PC-9 (cell line): ENCODE measurements around the gene PCDHGA12. TPM values are rescaled to one million over a fixed set of nuclear protein-coding genes. Genes with fewer than 3 reads are reported as not detected.
"Not testable (repeated sequence)": the region's sequence is repeated elsewhere in the genome, so short reads cannot be mapped to it uniquely, and the experiment has no call there.

Experiments
- BruUV-seq: library from RNA; stranded (reverse); fragments of 400-500 nt; replicated peaks from 2 replicates; lab custom pipeline; 2021; lab: Mats Ljungman, UMichigan
- CTCF ChIA-PET: fragments of 300-600 bp; sonication (Branson Sonifier 250); formaldehyde crosslinking; loops from one replicate; lab custom pipeline; 2022; ENCODE audit warnings: antibody characterized with exemption; lab: Charles Lee
- POLR2A ChIA-PET: fragments of 300-600 bp; sonication (Branson Sonifier 250); formaldehyde crosslinking; loops from one replicate; lab custom pipeline; 2022; ENCODE audit warnings: antibody characterized with exemption; ENCODE audit not compliant: unreplicated experiment; lab: Charles Lee
- DNase-seq, 2 experiments: peaks; one replicate each; pipeline versions ENCODE4 v3.0.0 to v3.0.0-alpha.2; 2015 to 2022; ENCODE audit warnings: mixed read lengths in 1 of 2
- H2AFZ ChIP-seq: fragments of 200-600 bp; sonication (generic); 2 replicates; pipeline ENCODE4 v1.8.1; 2017; ENCODE audit warnings: antibody characterized with exemption
- H3F3A ChIP-seq: fragments of 200-600 bp; sonication (generic); 2 replicates; pipeline ENCODE4 v1.8.1; 2017; ENCODE audit warnings: antibody characterized with exemption, mild to moderate bottlenecking, low read depth; ENCODE audit not compliant: insufficient read depth
- H3K27ac ChIP-seq: fragments of 200-600 bp; sonication (generic); 2 replicates; pipeline ENCODE4 v1.6.1; 2016; ENCODE audit warnings: mixed run types
- H3K27me3 ChIP-seq: fragments of 200-600 bp; sonication (generic); 2 replicates; pipeline ENCODE4 v1.6.1; 2016; ENCODE audit warnings: low read depth, mixed run types; ENCODE audit not compliant: insufficient read depth
- H3K36me3 ChIP-seq: fragments of 200-600 bp; sonication (generic); 2 replicates; pipeline ENCODE4 v1.6.1; 2016; ENCODE audit warnings: low read depth, mixed run types
- H3K4me1 ChIP-seq: fragments of 200-600 bp; sonication (generic); replicated peaks from 2 replicates; pipeline ENCODE4 v1.6.1; 2016; ENCODE audit warnings: mixed run types; ENCODE audit not compliant: insufficient read depth
- H3K4me2 ChIP-seq: fragments of 200-600 bp; sonication (generic); 2 replicates; pipeline ENCODE4 v1.6.1; 2017; ENCODE audit warnings: mixed run types
- H3K4me3 ChIP-seq: fragments of 200-600 bp; sonication (generic); 2 replicates; pipeline ENCODE4 v1.6.1; 2016; ENCODE audit warnings: mixed run types
- H3K79me2 ChIP-seq: fragments of 200-600 bp; sonication (generic); 2 replicates; pipeline ENCODE4 v1.6.1; 2017; ENCODE audit warnings: low read depth, mixed run types
- H3K9me2 ChIP-seq: fragments of 200-600 bp; sonication (generic); 2 replicates; pipeline ENCODE4 v1.8.1; 2017; ENCODE audit warnings: mild to moderate bottlenecking; ENCODE audit not compliant: insufficient read depth
- H3K9me3 ChIP-seq: fragments of 200-600 bp; sonication (generic); 2 replicates; pipeline ENCODE4 v1.8.1; 2016; ENCODE audit warnings: low read depth; ENCODE audit not compliant: insufficient read depth
- H4K20me1 ChIP-seq: fragments of 200-600 bp; sonication (generic); 2 replicates; pipeline ENCODE4 v1.8.1; 2017; ENCODE audit not compliant: insufficient read depth
- EZH2 ChIP-seq: fragments of 200-600 bp; sonication (generic); IDR thresholded peaks from 2 replicates; pipeline ENCODE4 v1.8.0; 2017; ENCODE audit warnings: antibody characterized with exemption, low read depth
- intact Hi-C: fragments of 100-400 bp; cut with micrococcal nuclease; formaldehyde crosslinking; loops from one replicate; pipeline ENCODE4 v1.10.0; 2022; ENCODE audit not compliant: unreplicated experiment
- total RNA-seq: library from RNA; stranded (reverse); gene quantifications from 2 replicates; pipeline ENCODE4 v1.2.3, GENCODE V29; 2021
- TF ChIP-seq, protein P1 (sequence below): fragments of 200-600 bp; sonication (generic); conservative IDR thresholded peaks from 2 replicates; pipeline ENCODE4 v1.6.1; 2017; ENCODE audit warnings: mixed run types, antibody characterized with exemption, mild to moderate bottlenecking, moderate library complexity

Gene PCDHGA12
- total RNA-seq, 1 experiment from 2014 or later: not detected

DNA sequence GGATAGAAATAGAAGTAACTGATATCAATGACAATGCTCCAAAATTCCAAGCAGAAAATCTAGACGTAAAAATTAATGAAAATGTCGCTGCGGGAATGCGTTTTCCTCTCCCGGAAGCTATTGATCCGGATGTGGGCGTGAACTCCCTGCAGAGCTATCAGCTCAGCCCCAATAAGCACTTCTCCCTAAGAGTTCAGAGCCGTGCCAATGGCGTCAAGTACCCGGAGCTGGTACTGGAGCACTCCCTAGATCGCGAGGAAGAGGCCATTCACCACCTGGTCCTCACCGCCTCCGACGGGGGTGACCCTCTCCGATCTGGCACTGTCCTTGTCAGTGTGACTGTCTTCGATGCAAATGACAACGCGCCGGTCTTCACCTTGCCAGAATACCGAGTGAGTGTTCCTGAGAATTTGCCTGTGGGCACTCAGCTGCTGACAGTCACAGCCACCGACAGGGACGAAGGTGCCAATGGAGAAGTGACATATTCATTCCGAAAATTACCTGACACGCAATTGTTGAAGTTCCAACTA, 16.7 kb upstream of the PCDHGA12 start:
- no peaks in the 10 kb centered on the region for H3K79me2 ChIP-seq
- H2AFZ ChIP-seq: peak overlapping the region; percentile 81; the same call in 1 of the 2 replicates
- no peaks in the 10 kb centered on the region for H3F3A ChIP-seq
- H3K9me2 ChIP-seq: no peaks in the 10 kb centered on the region
- H3K4me2 ChIP-seq: peak overlapping the region; percentile 83
- 0 out of 2 replicates have a peak, but pooled peaks cover 6% of the 10 kb centered on the region for H3K27me3 ChIP-seq
- no peaks in the 10 kb centered on the region for H3K36me3 ChIP-seq
- no peak for DNase-seq
- no peak overlapping the region for H3K27ac ChIP-seq
- CTCF ChIA-PET: interaction anchor here (0.7 to 1.6 kb wide), 6 partner anchors 100 to 328 kb away, joined by 3 to 5 read pairs (median 4); partner anchors contain the start of gene PCDHB2
- POLR2A ChIA-PET: no interaction called here
- H3K4me3 ChIP-seq: peak overlapping the region; percentile 54; the same call in 1 of the 2 replicates
- H3K9me3 ChIP-seq: no peaks in the 10 kb centered on the region
- TF ChIP-seq, protein P1, sequence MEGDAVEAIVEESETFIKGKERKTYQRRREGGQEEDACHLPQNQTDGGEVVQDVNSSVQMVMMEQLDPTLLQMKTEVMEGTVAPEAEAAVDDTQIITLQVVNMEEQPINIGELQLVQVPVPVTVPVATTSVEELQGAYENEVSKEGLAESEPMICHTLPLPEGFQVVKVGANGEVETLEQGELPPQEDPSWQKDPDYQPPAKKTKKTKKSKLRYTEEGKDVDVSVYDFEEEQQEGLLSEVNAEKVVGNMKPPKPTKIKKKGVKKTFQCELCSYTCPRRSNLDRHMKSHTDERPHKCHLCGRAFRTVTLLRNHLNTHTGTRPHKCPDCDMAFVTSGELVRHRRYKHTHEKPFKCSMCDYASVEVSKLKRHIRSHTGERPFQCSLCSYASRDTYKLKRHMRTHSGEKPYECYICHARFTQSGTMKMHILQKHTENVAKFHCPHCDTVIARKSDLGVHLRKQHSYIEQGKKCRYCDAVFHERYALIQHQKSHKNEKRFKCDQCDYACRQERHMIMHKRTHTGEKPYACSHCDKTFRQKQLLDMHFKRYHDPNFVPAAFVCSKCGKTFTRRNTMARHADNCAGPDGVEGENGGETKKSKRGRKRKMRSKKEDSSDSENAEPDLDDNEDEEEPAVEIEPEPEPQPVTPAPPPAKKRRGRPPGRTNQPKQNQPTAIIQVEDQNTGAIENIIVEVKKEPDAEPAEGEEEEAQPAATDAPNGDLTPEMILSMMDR: no peak
- TF ChIP-seq EZH2: no peak
- intact Hi-C loops: loop anchor here (2.0 to 10.0 kb wide), 4 partner anchors 89 to 331 kb away; partner anchors contain the start of genes PCDHB14 and TAF7
- no peaks in the 10 kb centered on the region for H4K20me1 ChIP-seq
- BruUV-seq: no TSS peak
- no peaks in the 10 kb centered on the region for H3K4me1 ChIP-seq

DNA sequence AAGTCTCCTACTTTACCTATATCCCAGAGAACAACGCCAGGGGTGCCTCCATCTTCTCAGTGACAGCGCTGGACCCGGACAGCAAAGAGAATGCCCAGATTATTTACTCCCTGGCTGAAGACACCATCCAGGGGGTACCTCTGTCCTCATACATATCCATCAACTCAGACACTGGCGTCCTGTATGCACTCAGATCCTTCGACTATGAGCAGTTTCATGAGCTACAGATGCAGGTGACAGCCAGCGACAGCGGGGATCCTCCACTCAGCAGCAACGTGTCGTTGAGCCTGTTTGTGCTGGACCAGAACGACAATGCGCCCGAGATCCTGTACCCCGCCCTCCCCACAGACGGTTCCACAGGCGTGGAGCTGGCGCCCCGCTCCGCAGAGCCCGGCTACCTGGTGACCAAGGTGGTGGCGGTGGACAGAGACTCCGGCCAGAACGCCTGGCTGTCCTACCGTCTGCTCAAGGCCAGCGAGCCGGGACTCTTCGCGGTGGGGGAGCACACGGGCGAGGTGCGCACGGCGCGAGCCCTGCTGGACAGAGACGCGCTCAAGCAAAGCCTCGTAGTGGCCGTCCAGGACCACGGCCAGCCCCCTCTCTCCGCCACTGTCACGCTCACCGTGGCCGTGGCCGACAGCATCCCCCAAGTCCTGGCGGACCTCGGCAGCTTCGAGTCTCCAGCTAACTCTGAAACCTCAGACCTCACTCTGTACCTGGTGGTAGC, 15.6 kb upstream of the PCDHGA12 start:
- BruUV-seq, H3F3A ChIP-seq, POLR2A ChIA-PET: not testable (repeated sequence)

DNA sequence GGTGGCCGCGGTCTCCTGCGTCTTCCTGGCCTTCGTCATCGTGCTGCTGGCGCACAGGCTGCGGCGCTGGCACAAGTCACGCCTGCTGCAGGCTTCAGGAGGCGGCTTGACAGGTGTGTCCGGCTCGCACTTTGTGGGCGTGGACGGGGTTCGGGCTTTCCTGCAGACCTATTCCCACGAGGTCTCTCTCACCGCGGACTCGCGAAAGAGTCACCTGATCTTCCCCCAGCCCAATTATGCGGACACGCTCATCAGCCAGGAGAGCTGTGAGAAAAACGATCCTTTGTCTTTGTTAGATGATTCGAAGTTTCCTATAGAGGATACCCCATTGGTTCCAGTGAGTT, 15.1 kb upstream of the PCDHGA12 start:
- H3K4me2 ChIP-seq, H3K4me3 ChIP-seq, H4K20me1 ChIP-seq, H3K9me3 ChIP-seq, H3F3A ChIP-seq, DNase-seq, POLR2A ChIA-PET, H3K36me3 ChIP-seq, CTCF ChIA-PET, H3K27ac ChIP-seq, H3K27me3 ChIP-seq, BruUV-seq, H2AFZ ChIP-seq, H3K4me1 ChIP-seq, H3K79me2 ChIP-seq, H3K9me2 ChIP-seq: not testable (repeated sequence)
- intact Hi-C loops: loop anchor here (10.0 kb wide), 1 partner anchor 90 kb away; the partner anchor contains the start of gene TAF7

More for the DNA sequence above, 15.6 kb upstream of the PCDHGA12 start:
- H3K27ac ChIP-seq, H3K36me3 ChIP-seq, H3K79me2 ChIP-seq, H3K9me3 ChIP-seq, H3K4me3 ChIP-seq, H2AFZ ChIP-seq, H3K9me2 ChIP-seq, H3K27me3 ChIP-seq, DNase-seq, H4K20me1 ChIP-seq, CTCF ChIA-PET, H3K4me2 ChIP-seq, H3K4me1 ChIP-seq: not testable (repeated sequence)
- intact Hi-C loops: loop anchor here (5.0 to 10.0 kb wide), 3 partner anchors 90 to 332 kb away; partner anchors contain the start of genes PCDHB14 and TAF7

DNA sequence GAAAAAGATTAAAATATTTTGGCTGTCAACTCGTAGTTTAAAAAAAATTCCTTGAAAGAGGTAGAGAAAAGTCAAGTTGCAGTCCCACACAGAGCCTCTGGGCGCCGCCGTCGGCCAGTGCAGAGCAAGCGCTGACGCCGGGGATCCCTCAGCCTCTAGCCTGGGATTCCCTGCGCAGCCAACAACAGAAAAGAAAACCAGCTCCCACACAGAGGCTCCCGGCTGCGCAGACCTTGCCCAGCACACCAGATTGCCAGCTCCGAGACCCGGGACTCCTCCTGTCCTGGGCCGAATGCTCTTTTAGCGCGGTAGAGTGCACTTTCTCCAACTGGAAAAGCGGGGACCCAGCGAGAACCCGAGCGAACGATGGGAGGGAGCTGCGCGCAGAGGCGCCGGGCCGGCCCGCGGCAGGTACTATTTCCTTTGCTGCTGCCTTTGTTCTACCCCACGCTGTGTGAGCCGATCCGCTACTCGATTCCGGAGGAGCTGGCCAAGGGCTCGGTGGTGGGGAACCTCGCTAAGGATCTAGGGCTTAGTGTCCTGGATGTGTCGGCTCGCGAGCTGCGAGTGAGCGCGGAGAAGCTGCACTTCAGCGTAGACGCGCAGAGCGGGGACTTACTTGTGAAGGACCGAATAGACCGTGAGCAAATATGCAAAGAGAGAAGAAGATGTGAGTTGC, 12.7 kb upstream of the PCDHGA12 start, which contains the start of gene PCDHGB7:
TSS of gene PCDHGB7 (plus strand) at position 184 of the 679 bp plus-strand sequence. CDS start at position 367, 183 bp downstream.
- H4K20me1 ChIP-seq, H3K9me2 ChIP-seq, H3K27ac ChIP-seq, H3K4me1 ChIP-seq, H3K27me3 ChIP-seq, H3K36me3 ChIP-seq, H3F3A ChIP-seq, H3K4me2 ChIP-seq, H3K79me2 ChIP-seq, H2AFZ ChIP-seq, POLR2A ChIA-PET, BruUV-seq, H3K4me3 ChIP-seq, H3K9me3 ChIP-seq: not testable (repeated sequence)
- CTCF ChIA-PET: interaction anchor here (1.0 to 1.3 kb wide), 2 partner anchors 11 to 146 kb away, joined by 3 to 7 read pairs; no protein-coding TSS in a partner anchor
- TF ChIP-seq, protein P1: peak; percentile 73
- intact Hi-C loops: loop anchor here (1.0 to 10.0 kb wide), 2 partner anchors 93 to 147 kb away; partner anchors contain the start of gene TAF7
- peak in 1 of 2 experiments; percentile 67 for DNase-seq
